HG02870 (cell line): ENCODE results near the gene METTL1.

ENCODE experiments used
- ATAC-seq: cut with Tn5 transposase; IDR thresholded peaks from one replicate; pipeline ENCODE4 v1.9.1; 2021; ENCODE audit warnings: mild to moderate bottlenecking, moderate library complexity; ENCODE audit not compliant: unreplicated experiment

The METTL1 gene

DNA sequence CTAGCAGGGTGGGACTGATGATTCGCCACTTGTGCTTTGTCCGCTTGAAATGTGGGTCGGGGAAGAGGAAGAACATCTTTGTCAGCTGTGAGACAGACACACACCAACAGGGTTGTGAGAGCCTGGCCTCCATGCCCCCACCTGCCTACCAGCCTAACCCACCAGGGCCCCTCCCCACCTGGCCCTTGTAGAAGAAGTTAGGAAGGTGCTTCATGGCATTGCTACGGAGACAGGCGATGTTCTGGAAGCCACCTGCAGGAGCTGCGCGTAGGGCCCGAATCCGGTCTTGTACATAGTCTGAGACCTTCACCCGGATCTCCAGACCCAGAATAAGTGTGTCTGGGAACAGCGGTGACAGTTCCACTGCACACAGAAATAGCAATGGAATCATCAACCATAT lies 2.3 kb downstream of the METTL1 start:
- no peak for ATAC-seq

GRCh38 chr12:57767876-57768275 lies 4.0 kb downstream of the METTL1 start:
- no peak for ATAC-seq

DNA sequence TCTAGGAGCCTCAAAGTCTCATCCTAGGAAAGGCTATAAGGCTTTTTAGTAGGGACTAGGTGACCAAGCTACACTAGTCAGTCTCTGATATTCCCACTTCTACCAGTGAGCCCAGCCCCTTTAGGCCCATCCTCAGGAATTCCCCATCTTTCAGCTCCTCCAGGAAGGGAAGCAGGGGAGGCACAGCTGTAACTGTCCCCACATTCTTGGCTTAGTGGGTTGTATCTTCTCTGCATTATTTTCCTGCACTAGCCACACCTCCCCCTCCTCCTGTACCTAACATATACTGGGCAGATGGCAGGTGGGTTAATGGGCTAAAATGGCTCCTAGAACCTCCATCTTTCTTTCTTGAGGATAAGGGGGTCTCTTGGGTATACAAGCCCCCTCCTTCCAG lies 4.6 kb downstream of the METTL1 start:
- ATAC-seq, result no peak

DNA sequence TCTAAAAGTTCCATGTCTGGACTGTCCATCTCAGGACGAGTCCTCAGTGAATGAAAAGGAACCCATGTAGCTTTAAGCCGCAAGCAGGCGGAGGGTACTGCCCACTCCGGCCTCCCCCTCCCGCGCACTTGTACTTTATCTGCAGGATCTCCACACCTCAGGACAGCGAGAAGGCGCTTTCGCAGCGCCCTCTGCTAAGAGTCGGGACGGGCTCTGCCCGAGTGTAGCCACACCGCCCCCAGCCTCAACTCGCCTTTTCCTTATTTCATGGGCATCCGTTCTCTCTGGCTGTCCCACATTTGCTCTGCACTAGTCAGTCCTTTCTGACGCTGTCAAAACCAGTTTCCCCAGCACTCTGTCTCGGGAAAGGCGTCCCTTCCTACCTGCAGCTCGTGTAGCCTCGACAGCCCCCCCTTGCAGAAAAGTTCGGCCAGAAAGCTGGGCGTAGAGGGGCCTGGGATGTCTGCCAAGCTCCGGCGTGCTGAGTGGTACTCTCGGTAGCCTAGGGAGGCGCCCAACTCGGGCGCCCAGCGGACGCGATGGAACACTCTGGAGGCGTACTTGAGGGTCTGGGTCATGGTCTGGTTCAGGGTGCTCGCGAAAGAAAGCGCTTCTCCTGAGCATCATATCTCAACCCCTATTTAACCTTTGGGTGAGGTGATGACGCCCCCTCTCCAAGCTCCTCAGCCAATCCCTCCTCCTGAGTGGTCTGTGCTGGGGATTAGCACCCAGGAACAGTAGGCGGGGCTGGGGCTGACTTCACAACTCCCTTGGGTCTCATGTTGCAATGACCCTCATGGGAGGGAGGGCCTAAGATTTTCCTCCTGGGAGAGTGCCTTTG lies 5.2 kb downstream of the METTL1 start, which contains the start of gene CYP27B1:
Gene CYP27B1 (minus strand): TSS at position 615 of the 841 bp plus-strand sequence. CDS start 37 bp downstream, at position 578.
- no peak for ATAC-seq

DNA sequence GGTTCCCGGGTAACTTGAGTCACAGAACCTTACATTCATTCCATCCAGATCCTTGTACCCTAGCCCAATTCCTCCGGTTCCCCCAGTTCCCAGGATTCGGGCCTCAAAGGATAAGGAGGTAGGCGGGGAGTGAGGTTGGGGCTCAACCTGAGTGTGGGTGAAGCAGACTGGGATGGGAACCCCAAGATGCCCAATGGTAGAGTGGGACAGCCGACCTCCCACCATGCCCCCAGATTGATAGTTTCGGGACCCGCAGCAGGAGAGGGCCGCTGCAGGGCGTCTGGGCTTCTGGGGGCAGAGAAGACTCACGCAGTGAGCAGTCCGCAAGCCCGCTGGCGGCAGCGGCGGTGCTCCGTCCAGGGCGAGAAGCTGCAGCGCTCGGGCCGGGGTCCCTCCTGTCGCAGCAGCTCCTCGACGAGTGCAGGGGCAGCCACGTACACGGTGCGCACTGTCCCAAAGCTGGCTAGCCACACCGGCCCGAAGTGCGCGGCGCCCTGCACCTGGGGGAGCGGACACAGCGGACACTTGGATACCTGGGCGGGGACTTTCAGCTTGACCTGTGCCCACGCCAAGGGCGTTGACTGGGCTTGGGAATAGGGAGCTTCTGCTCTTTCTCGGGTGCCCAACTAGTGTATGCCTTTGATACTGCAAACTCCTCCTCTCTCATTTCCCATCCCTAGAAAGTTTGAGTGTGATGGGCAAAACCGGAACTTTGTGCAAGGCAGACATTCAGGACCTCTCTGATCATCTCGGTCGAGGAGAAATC lies 6.0 kb downstream of the METTL1 start:
- no peak for ATAC-seq

DNA sequence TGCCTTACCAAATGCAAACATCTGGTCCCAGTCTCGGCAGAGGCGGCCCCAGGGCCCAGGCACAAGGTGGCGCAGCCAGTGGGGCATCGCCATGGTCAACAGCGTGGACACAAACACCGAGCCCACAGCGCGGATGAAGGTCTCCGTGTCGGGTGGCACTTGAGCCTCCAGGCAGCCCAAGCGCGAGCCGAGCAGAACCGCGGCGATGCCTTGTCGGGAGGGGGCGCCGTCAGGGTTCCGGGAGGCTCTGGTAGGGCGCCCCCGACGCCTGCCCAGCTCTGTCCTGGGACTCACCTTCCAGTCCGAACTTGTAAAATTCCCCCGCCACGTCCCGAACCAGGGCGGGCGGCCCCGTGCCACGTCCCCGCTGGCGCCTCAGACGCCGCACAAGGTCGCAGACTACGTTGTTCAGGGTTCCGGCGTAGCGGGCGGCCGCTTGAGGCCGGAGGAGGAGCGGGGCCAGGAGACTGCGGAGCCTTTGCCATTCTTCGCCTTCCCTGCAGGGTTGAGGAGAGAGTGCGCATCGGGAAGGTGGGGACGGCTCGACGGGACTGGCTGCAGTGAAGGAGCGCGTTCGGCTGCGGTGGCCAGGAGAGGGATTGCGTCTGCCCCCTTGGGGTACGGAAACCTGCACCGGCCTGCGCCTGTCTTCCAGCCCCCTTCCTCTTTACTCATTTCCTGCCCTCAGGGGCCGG lies 6.8 kb downstream of the METTL1 start:
- ATAC-seq, result peak; percentile 51

DNA sequence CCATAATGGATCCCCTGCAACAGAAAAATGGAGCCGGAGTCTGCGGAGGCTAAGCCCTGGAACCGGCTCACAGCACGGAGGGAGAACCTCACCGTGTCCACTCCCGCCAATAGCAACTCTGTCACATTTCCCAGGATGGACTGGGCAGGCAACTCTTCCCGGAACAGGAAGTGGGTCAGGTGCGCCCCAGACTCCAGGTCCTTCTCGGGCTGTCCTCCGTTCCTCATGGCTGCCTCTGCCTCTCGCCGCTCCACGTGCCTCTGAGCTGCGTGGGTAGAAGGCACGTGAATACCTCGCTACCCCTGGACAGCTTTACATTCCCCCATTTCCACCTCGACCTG lies 7.3 kb downstream of the METTL1 start:
- ATAC-seq, result peak; percentile 5

GRCh38 chr12:57763881-57764661 lies 7.8 kb downstream of the METTL1 start:
- no peak for ATAC-seq

- ATAC-seq, result no peak
Observed at GRCh38 chr12:57762463-57762862, 9.4 kb downstream of the METTL1 start.

DNA sequence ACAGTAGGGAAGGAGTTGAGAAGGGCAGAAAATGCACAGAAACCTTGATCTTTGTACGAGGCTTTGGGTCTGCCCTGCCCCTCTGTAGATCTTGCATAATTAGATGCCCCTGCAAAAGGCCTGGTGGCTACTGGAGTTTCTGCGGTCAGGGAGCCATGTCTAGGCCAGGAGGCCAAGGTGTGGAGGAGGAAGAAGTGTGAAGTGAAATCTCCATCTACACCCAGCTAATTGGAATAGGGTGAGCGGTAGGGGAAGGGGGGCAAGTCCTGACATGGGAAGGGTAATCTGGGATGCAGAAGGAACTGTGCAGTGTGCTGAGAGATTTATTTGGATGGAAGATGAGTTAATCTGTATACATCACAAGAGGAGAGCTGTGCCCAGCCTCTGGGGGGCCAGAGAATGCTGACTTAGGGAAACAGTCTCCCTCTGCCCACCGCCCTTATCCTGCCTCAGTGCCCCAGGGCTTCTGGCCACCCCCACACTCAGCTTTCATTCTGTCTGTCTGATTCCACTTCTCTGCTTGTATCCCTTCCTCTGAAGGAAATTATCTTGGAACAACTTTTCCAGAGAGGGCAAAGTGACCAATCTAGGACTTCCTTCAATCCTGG lies 10.4 kb downstream of the METTL1 start:
- ATAC-seq, result no peak

DNA sequence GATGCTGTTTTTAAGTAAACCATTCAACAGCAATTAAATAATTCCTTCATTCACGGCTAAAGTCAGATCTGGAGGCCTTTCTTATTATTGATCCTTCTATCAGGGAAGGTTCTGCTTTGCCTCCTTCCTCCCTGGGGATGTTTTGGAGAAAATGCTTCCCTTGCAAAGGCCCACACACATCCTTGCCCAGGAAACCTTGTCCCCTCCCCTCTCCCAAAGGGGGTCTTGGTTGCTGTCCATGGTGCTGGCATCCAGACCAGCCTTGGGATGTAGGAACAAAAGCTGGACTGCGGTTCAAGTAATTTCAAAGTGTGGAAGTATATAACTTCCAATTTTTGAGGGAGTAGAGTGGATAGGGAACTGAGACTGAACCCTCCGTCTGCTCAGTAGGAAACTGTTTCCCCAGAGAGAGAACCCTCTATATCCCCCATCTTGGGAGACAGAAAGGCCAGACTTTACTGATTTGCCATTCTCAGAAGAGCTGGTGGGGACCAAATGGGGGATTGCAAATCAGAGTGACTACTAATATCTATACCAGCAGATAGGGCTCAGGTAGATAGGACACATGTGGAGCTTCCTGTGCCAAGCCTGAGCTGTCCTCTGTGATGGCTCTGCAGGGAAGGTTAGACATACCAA lies 11.4 kb downstream of the METTL1 start:
- ATAC-seq, result no peak

DNA sequence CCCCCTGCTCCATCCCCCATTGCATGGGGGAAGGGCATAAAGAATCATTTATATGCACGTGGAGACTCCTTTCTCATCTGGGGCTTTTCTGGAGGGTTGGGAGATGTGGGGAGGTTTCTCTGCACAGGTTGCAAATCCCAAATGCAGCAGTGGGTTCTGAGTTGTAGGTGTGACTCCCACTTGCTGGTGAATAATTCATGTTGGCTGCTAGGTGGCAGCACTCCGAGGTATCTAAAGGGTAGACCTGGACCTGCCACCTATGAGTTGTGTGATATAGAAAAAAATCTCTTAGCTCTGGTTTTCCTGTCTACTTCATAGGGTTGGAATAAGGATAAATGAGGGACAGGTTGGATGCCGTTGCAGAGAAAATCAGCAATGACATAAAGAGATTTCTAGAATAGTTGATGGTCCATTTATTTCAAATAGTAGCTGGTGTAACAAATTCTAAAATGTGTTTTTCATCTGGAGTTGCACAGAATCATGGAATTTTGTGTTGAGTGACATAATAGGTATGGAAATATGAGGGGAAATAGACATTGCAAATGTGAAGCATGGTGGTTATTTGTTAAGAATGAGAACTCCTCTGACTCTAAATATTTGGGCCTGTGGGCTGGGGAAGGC lies 12.4 kb downstream of the METTL1 start:
- ATAC-seq, result no peak

- ATAC-seq, result no peak
Observed at GRCh38 chr12:57758552-57759359, 13.1 kb downstream of the METTL1 start.

DNA sequence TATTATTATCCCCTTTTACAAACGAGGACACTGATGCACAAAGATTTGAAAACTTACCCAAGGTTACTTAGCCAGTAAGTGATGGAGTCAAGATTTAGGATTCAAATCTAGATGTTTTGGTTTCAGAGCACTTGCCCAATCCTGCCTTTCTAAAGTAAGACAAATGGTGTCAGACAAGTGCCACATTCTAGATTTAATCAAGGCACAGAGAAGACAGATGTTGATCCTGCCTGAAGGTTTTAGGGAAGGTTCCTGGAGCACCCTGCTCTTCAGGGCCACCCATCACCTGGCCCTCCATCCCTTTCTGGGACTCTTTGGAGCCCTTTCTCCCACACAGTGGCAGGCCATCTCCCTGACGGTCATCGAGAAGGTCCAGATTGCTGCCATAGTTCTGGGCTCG lies 14.1 kb downstream of the METTL1 start:
- ATAC-seq, result no peak

DNA sequence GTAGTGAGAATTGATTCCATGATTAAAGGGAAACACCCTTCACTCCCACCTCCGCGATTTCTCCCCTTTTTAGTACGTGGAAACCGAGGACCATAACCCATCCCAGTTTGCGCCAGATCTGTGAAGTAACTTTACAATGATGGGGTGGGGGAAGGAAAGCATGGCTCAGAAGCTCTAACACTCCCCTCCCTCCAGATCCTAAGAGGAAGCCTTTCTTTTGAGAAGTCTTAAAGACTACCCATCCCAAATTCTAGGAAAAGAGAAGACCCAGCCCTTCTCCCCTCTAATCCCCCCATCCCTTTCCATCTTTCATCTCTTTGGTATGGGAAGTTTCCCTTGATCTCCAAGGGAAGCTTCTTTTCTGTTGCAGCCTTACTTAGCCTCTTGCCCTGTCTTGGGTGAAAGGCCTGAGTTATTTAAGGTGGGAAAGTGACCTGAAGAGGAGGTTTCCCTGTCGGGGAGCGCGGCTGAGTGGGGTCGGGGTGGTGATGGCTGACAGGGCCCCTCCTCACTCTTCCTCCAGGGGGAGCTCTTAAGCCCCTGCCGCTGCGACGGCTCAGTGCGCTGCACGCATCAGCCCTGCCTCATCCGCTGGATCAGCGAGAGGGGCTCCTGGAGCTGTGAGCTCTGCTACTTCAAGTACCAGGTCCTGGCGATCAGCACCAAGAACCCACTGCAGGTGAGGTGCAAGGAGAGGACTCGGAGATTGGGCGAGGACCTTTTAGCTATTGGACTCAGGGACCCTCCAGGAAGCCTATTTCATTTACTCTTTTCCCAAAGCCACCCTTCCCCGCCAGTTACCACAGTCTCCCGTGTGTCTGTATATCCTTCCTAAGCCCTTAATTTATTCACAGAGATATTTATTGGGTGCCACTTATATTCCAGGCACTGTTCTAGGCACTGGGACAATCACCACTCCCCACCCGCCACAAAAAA lies 15.2 kb downstream of the METTL1 start:
- peak; percentile 22 for ATAC-seq

DNA sequence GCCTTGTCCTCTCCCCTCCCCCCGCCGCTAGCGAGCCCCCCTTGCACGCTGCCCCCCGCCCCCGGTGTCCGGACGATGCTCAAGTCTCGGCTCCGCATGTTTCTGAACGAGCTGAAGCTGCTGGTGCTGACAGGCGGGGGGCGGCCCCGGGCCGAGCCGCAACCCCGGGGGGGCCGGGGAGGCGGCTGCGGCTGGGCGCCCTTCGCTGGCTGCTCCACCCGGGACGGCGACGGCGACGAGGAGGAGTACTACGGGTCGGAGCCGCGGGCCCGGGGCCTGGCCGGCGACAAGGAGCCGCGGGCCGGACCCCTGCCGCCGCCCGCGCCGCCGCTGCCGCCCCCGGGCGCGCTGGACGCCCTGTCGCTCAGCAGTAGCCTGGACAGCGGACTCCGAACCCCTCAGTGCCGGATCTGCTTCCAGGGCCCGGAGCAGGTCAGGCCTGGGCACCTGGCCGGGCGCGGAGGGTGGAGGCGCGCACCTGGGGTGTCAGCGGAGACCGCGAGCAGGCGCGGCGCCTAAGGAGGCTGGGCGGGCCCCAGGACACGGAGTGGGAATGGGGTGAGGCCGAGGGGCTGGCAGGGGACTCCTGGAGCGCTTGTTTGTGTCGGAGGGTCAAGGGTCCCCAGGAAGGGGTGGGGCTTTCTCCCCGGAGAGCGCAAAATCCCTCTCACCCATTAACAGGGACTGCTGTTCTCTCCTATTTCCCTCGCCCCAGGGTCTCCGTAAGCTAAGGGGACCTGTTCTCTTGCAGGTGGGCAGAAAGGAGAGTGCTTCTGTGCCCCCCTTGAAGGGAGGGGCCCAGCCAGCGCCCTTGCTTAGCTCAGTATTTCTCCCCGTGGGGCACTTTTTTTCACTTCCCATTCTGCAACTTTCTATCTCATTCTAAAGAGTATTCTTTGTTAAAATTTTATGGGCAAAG lies 16.2 kb downstream of the METTL1 start:
- no peak for ATAC-seq

DNA sequence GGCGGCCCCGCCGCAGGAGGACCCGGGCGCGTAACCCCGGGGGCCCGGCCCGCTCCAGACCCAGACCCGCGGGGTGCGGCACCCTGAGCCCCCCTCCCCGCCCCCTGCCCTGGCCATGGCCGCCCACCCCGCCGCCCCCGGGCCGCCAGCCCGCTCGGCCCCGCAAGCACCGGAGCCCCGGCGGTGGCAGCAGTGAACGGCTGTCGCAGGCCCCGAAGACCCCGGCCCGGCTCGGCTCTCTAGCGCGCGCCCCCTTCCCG lies 16.8 kb downstream of the METTL1 start:
- ATAC-seq, result no peak
